GM19240 (cell line): ENCODE results near the gene LMAN1L.

Source experiments
- DNase-seq: peaks from one replicate; pipeline ENCODE4 v3.0.0; 2011; ENCODE audit warnings: low spot score; ENCODE audit not compliant: insufficient read length

The LMAN1L gene

DNA sequence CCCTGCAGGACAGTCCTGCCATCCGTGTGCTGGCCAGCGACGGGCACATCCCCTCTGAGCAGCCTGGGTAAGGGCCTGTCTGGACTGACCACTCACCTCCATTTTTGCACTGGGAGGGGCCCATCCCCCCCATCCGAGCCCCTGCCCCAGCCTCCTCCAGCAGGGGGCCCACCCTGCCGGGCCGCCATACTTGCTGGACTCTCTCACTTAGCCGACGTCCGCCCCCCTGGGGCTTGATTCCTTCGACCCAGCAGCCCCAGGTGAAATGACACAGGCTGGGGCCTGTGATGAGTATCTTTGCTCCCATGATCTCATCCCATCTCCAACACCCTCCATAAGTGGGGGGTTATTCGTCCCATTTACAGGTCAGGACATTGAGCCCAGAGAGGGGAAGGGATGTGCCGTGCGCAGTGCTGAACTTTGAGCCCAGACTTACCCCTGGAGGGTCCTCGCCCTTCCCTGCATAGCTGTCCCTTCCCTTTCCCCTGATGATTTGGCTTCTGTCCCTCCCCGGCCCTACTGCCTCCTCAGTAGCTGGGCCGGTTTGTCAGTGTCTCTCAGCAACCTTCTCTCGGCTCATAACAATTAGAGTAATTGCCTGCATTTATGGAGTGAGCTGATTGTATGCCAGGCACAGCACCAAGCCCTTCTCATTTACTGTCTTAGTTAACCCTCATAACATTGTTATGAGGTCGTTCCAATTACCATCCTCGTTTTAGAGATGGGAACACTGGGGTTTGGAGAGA, 4.2 kb downstream of the LMAN1L start:
- DNase-seq = no peak

DNA sequence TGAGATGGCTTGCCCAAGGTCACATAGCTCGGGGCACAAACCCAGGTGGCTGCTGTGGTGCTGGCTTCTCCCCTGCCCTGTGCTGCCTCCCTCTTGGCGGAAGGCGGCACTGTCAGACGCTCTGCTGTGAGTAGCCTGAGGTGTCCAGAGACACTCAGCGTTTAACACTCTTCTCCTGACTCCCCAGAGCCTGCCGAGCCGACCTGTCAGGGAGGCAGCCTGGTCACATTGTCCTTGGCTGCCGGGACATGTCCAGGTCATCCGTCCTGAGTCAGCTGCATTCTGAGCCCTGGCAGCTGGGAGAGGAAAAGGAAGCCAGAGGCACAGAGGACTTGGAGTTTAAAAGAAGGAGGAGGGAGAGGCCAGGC, 4.7 kb downstream of the LMAN1L start:
- DNase-seq = no peak

DNA sequence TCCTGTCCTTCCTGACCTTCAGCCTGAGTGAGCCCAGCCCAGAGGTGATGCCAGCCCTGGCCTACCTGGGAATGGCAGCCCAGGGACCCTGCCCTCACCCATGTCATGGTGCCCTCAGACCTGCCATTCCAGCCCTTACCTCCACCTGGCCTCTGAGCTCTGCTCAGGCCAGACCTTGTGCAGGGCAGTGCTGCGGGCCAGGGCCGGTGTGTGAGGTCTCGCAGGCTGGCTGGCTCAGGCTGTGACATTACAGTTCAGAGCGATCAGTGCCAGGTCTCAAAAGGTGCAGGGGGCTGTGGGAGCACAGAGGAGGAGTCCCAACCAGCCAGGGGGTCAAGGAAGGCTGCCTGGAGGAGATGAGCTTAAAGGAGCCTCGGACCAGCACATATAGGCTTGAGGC, 7.4 kb downstream of the LMAN1L start:
- DNase-seq = no peak

DNA sequence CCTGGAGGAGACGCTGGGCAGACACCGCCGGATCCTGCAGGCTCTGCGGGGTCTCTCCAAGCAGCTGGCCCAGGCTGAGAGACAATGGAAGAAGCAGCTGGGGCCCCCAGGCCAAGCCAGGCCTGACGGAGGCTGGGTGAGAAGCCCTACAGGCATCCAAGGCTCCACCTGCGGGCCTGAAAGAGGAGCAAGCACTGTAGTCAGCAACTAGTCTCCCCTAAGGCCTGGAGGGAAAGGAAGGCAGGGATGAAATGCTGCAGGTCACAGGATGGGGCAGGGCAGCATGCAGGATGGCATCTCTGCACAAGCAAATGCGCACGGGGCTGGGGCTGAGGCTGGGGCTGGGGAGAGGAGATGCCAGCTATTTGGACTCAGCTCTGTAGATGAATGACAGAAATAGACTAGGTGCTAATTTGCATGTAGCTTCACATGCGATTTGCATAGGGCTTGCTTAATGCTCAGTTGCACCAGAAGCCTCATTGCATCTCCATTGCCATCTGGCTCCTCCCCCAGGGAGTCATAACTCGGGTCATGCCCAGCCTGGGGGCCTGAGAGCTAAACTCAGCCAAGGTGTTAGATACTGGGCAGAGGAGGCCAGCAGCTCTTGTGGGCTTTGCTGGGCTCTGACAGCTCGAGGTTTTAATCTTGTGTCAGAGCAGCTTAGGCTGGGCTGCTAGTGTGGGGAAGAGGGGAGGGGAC, 8.6 kb downstream of the LMAN1L start:
- peak; percentile 90 for DNase-seq

DNA sequence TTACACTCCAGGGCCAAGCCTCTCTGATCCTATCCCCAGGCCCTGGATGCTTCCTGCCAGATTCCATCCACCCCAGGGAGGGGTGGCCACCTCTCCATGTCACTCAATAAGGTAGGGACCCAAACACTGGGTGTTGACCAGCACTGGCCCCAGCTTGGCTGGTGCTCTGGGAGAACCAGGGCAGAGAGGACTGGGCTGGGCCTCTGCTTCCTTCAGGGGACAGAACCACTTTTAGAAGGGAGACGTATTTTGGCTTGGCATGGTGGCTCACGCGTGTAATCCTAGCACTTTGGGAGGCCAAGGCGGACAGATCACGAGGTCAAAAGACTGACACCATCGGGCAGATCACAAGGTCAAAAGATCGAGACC, 9.1 kb downstream of the LMAN1L start:
- DNase-seq = no peak

DNA sequence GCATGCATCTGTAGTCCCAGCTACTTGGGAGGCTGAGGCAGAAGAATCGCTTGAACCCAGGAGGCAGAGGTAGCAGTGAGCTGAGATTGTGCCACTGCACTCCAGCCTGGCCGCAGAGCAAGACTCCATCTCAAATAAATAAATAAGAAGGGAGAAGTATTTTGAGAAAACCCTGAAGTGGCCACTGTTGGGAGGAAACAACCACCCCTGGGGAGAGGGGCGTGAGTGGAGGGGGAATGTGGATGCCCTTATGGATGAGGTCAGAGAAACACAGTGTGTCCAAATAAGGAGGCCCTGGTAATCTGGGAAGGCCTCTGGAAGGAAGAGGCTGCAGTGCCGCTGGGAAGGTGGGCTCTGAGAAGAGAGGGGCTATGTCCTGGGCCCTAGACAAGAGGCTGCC, 9.6 kb downstream of the LMAN1L start:
- DNase-seq = no peak

DNA sequence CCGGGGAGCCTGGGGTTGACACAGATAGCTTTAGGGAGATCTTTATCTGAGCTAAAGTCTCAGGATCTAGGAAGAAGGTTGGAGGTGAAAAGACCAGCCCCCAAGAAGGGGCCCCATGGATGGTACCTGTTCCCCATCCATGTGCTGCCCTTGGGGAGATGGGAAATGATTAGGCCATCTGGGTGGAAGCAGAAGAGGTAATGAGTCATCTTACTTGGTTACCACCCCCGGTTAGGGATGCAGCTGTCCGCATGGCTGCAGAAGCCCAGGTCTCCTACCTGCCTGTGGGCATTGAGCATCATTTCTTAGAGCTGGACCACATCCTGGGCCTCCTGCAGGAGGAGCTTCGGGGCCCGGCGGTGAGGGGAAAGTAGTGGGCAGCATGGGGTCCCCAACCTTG, 10.7 kb downstream of the LMAN1L start:
- DNase-seq = no peak

DNA sequence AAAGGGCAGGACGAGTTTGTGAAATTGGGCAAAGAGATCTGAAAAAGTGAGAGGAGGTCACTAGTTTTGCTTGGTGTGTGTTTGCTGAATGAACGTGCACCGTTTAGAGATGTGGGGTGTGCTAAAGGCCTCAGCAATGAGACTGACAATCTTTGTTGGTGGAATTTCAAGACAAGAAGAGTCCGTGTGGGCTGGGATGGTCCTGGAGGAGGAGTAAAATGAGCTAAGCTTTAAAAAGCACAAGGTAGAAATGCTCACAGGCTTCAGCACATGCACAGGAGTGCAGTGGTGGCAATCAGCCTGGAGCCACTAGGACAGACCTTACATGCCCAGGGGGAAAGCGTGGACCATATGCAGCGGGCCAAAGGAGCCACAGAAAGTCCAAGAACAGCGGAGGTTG, 12.3 kb downstream of the LMAN1L start:
- DNase-seq = no peak

DNA sequence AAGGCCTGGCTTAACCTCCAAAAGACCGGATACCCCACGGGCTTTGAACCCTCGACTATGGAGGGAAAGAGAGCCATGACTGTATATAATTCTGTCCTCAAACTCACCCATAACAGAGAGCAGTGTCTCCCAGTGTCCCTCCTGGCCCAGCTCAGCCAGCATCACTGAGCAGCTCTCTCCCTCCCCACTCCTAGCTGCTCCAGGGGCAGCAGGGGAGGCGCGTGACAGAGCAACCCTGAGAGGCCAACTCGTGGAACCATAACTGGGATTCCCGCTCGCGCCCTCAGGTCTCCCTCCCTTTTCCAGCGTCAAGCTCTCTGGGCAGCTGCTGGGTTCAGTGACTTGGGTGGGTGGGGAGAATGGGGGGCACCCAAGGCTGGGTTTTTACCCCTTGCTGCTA, 13.2 kb downstream of the LMAN1L start:
- DNase-seq = no peak

DNA sequence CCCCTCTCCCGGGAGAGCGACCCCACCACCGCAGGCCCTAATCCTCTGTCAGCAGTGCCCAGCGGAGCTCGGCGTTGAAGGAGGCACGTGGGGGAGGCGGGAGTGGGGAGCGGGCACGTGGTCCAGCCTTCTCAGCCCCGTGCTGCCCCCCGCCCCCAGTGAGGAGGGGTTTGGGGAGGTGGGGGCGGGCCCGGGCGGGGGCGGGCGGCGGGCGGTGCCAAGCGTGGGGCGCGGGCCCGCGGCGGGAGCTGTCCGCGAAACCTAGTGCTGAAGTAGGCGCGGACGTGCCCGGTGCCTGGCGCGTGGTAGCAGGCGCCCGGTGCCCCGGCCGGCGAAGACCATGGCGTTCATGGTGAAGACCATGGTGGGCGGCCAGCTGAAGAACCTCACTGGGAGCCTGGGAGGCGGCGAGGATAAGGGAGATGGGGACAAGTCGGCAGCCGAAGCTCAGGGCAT, 13.8 kb downstream of the LMAN1L start, which contains the start of gene CPLX3:
TSS of gene CPLX3 (plus strand) at position 264 of the 456 bp plus-strand sequence. CDS start at position 341, 77 bp downstream.
- no peak for DNase-seq

DNA sequence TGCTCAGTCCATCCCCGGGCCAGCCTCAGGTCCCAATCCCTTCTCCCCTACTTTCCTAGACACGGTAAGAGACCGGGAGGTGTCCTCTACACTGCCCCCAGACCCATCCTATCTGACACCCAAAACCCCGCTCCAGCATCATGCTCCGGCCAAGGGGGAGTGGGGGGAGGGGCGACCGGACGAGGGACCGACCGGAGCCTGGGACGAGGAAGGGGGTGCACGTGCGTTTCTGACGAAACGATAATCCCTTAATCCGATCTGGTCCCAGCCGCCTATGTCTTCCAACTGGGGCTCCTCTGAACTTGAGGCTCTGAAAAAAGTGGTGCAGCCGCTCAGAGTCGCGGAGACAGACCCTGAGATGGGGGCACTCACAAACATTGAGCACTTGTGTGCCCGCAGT, 14.3 kb downstream of the LMAN1L start:
- DNase-seq = no peak

DNA sequence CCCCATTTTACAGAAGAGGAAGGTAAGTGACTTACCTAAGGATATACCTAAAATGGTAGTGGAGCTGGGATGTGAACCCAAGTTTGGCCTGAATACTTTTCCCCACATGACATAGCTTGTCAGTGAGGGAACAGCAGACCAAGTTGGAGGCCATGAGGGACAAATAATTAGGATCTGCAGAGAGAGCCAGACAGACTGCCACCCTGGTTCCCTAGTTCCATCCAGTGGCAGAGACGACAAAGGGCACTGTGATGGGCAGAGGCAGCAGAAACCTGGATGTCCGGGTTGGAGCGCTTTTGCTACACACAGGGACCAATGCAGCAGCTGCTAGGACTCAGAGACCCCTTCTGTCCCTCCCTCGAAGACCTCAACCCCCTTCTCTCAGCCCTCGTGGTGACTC, 15.0 kb downstream of the LMAN1L start:
- DNase-seq = no peak

DNA sequence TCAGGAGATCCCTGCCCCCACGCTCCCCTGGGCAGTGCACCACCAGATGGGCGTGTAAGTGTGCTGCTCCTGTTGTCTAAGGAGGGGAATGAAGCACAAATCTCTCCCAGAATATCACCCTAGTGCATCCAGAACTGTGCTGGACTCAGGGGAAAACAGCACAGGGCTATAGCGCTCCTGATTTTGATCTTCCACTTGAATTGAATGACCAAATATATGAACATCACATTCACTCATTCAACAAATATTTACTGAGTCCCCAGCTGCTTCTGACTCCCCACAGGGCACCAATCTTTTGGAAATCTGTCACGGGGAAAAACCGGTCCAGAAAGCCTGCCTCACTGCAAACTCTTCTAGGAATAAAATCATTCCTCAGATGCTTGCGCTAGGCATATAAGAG, 16.2 kb downstream of the LMAN1L start:
- no peak for DNase-seq

DNA sequence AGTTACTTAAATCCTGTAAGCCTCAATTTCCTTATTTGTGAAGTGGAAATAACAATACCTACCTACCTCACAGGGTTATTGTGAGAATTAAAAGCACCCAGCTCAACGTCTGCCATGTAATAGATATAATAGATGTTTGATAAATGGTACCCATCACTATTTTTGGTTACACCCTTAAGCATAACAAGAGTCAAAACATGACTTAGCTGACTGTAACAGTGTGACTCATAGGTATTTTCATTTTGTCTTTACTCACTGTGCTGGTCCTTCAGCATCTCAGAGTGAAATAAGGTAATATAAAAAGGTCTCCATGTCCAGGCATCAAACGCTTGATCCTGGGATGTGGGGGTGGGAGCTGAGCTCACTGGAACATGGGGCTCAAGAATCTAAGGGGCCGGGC, 16.9 kb downstream of the LMAN1L start:
- no peak for DNase-seq

DNA sequence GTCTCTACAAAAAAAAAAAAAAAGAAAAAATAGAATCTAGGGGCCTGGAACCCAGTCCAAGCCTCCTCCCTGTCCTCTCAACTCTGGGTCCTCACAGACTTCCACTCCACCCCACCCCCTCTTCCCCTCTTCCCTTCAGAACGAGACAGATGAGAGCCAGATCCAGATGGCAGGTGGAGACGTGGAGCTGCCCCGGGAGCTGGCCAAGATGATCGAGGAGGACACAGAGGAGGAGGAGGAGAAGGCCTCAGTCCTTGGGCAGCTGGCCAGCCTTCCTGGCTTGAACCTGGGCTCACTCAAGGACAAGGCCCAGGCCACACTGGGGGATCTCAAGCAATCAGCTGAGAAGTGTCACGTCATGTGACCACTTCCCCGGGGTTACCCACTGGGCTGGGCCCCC, 17.4 kb downstream of the LMAN1L start:
- DNase-seq = no peak

DNA sequence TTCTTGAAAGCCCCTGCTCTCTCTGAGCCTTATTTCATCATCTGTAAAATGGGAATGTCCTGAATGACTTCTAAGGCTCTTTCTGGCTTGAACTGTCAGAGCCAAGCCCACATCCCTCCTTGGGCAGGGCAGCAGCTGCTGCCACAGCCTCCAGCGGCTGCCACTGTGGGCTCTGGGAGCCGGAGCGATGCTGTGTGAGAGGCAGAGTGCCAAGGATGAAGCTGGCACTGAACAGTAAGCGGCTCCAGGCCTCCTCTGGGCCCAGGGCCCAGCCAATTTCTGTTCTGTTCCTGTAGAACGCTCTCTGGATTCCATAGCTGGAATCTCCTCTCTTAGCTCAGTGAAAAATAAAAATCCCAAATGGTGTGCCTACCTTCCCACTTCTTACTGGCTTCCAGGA, 18.2 kb downstream of the LMAN1L start:
- no peak for DNase-seq

DNA sequence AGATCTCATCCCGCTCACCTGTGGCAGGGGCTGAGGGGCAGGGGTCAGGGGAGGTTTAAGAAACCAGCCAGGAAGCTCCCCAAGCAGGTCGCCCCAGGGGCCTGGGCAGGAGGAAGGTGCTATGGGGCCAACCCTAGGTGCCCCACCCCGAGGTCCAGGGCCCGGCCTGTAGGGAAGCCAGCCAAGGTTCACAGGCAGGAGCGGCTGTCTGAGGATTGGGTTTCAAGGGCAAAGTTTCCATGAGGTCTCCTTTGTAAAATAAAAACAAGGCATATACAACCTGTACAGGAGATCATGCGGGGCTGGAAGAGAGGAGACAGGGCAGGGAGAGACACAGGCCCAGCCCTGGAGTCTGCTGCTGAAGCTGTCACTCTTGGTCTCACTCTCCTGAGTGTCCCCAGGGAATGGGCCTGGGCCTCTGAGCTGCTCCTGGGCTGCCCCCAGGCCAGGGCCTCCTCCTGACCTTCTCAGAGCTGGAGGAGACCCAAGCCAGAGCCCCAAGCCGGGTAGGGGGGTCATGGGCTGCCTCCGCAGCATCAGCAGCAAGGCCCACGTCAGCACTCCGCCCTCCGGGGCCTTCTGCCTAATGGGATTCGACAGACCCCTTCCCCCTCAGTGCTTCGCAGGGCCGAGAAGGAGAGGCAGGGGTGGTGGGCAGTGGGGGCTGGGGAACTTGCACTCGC, 19.3 kb downstream of the LMAN1L start:
- no peak for DNase-seq

DNA sequence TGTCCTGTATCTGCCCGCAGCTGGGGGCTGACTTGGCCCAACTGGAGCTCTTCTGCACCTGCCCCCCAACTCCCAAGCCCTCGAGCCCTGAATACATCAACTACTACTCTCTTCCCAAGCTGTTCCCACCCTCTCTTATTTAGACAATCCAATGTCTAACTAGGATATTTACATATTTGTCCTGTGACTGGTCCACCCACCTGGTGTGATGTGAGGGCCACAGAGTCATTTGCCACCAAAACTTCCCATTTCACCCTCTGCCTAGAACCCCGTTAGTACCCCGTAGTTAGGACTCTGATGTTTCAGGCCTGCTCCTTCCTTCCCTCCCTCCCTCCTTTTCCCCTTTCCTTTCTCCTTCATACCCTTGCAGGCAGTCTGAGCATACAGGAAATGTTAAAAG, 20.2 kb downstream of the LMAN1L start:
- no peak for DNase-seq

DNA sequence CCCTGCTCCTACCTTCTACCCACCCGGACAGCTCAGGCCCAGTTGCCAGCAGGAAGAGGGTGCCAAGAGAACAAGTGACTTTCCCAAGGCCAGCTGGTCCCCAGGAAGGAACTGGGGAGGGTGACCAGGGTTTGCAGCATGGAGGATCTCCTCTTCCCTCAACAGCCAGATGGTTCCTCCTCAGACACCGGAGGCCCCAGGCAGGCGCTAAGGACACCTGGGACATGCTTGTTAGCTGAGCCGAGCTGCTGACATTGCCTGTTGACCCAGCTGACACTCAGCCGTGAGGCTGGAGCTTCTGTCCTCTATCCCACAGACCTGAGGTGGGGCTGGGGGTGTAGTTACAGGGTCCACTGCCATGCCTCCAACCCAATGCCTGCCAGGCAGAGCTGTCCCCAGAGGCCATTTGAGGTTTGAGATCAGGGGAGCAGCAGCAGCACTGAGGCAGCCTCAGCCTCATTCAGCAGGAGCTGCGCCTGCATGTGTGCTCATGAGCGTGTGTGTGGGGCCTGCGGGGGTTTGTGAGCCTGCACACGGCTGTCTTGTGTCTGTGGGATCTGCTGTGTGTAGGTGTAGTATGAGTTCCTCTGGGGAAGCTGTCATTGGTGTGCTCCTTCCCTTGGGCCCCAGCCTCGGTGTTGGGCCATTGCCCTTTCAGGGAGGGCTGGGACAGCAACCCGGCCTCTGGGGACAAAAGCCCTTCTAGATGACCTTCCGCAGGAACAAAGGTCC, 20.9 kb downstream of the LMAN1L start:
- no peak for DNase-seq

DNA sequence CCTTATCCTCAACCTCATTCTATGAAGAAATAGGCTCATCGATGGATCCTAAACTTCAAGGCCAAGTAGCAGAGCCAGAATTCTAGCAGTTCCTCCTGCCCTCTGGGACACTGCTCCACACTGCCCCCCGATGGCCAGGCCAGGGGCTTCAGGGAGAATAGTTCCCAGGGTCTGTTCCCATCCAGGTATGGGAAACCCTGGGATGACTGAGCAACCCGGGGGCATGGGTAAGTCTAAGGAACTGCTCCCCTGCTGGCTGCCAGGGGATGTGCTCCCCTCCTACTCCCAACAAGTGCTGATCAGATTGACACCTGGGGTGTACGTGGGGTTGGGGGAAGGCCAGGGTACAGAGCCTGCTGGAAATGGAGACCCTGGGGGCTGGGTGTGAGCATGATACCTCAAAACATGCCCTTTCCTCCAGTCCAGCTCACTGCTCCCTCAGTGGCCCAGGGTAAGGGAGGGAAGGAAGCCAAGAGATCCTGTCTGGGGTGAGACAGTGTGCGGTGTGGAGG, 22.7 kb downstream of the LMAN1L start:
- no peak for DNase-seq

DNA sequence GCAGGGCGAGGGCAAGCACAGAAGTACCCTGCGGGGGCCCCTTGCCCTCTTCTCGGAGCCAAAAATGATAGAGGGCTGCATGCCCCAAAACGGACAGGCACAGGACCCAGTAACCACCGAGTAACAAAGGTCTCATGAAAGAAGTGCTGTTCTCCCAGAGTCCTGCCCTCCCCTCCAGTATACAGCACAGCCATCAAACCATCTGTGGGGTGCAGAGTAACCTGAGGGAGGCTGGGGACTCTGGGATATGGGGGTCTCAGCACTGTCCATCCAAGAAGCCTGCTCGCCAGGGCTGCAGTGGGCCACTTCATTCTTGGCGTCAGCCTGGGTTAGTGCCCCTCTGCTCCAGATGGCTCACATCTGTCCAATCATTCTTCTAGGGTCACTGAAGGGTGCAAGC, 24.2 kb downstream of the LMAN1L start:
- DNase-seq = no peak
